Aorta (tissue), 5 donors: ENCODE data around the gene IPPK. TPM values are rescaled to one million over a fixed set of nuclear protein-coding genes. Genes with fewer than 3 reads are reported as not detected.
"Not testable (repeated sequence)": the region's sequence is repeated elsewhere in the genome, so short reads cannot be mapped to it uniquely, and the experiment has no call there.

Experiments
- ATAC-seq: fragments of 200-7000 bp; cut with Tn5 transposase; one replicate; pipeline ENCODE4 v1.9.1; 2022; ENCODE audit warnings: moderate library complexity; ENCODE audit not compliant: low FRiP score
- DNase-seq, 2 donors: peaks; one replicate each; pipeline ENCODE4 v3.0.0-alpha.2; 2020
- H3K27ac ChIP-seq, 2 donors: one replicate each; pipeline ENCODE4 v1.5.1; 2013; ENCODE audit warnings: low read length in 2 of 2, mild to moderate bottlenecking in 2 of 2, moderate library complexity in 2 of 2, control low read depth in 1 of 2, inconsistent platforms in 1 of 2, low read depth in 1 of 2
- H3K27me3 ChIP-seq, 2 donors: one replicate each; pipeline ENCODE4 v1.6.1; 2013; ENCODE audit warnings: control low read depth in 1 of 2, low read length in 1 of 2, mild to moderate bottlenecking in 1 of 2, moderate library complexity in 1 of 2; ENCODE audit not compliant: insufficient read depth in 2 of 2, control insufficient read depth in 1 of 2
- H3K36me3 ChIP-seq, 2 donors: one replicate each; pipeline ENCODE4 v1.6.1; 2013; ENCODE audit warnings: control low read depth in 1 of 2, low read length in 1 of 2, mild to moderate bottlenecking in 1 of 2; ENCODE audit not compliant: insufficient read depth in 2 of 2, control insufficient read depth in 1 of 2
- H3K4me1 ChIP-seq, 2 donors: one replicate each; pipeline ENCODE4 v1.6.1; 2013; ENCODE audit warnings: low read length in 2 of 2, control low read depth in 1 of 2, mild to moderate bottlenecking in 1 of 2, moderate library complexity in 1 of 2; ENCODE audit not compliant: insufficient read depth in 2 of 2, control insufficient read depth in 1 of 2
- H3K4me3 ChIP-seq, 2 donors: one replicate each; pipeline ENCODE4 v1.5.1; 2013; ENCODE audit warnings: low read length in 2 of 2, control low read depth in 1 of 2, mild to moderate bottlenecking in 1 of 2
- H3K9me3 ChIP-seq: one replicate; pipeline ENCODE4 v1.6.1; 2013; ENCODE audit warnings: mild to moderate bottlenecking, low read length; ENCODE audit not compliant: control insufficient read depth
- WGBS, 2 donors: extraction: QIAGEN DNeasy Blood & Tissue Kit; methylation state at CpG; one replicate each; pipeline ENCODE4 v1.1.7; 2013; 5-methylcytosine and 5-hydroxymethylcytosine counted together
- intact Hi-C, 2 donors: fragments of 100-400 bp; cut with DNase I; formaldehyde crosslinking; loops; one replicate each; pipeline versions ENCODE4 v1.14.2 to v1.15.0; 2022
- polyA plus RNA-seq, 2 donors: library from polyadenylated mRNA; stranded (reverse); fragments of 200-250 nt; gene quantifications; one replicate each; pipeline ENCODE4 v1.2.3, GENCODE V29; 2013
- total RNA-seq, 2 donors: library from RNA; stranded (reverse); fragmentation: NEBNext Ultra II Directional; extraction: Animal tissue kit (Norgen Biotek cat#: 25700); gene quantifications; one replicate each; pipeline ENCODE4 v1.2.1, GENCODE V29; 2021
- donor health status: healthy with polysubstance abuse.
- donor health status: Bipolar disorder and iron deficiency.
- donor health status: DM: no; HTN: no; CAD: no.
- donor health status: DM: no; HTN: no; CAD: no.
- donor health status: DM: yes; HTN: yes; CAD: no.

Gene IPPK
- total and polyA plus RNA-seq, 4 donors: 2.5 to 12.1 (median 6.8) TPM

GRCh38 chr9:92633614-92634278 is 36.2 kb downstream of the IPPK start:
- H3K36me3 ChIP-seq: peaks cover 0 to 7% of the 10 kb centered on the region in 2 donors
- H3K27me3 ChIP-seq: no peaks in the 10 kb centered on the region
- no peaks in the 10 kb centered on the region for H3K9me3 ChIP-seq
- no peaks in the 10 kb centered on the region for H3K4me1 ChIP-seq
- no peak overlapping the region for H3K4me3 ChIP-seq
- DNase-seq (peak; percentile 42 to 63), ATAC-seq (no peak)
- 81 to 84% methylated on average over 9 of the region's 9 CpGs for WGBS, 2 donors
- intact Hi-C loops: loop anchor here (2.0 to 10.0 kb wide), 6 partner anchors 129 to 489 kb away; partner anchors contain the start of genes CENPP (in 1 of the 2) and NOL8 (in 1 of the 2)
- H3K27ac ChIP-seq: peak overlapping the region in 1 of 2 donors; percentile 17

GRCh38 chr9:92632641-92633040 is 37.3 kb downstream of the IPPK start:
- Histone ChIP-seq H3K27ac (peak overlapping the region; percentile 34 to 47), H3K36me3 (peaks cover 0 to 5% of the 10 kb centered on the region in 2 donors), H3K4me1 (no peaks in the 10 kb centered on the region), H3K9me3 (no peaks in the 10 kb centered on the region), H3K4me3 (no peak overlapping the region), H3K27me3 (no peaks in the 10 kb centered on the region)
- ATAC-seq: no peak
- intact Hi-C loops: loop anchor here (5.0 to 10.0 kb wide), 3 partner anchors 128 to 290 kb away; no protein-coding TSS in a partner anchor
- 92 to 93% methylated on average over 5 of the region's 5 CpGs for WGBS, 2 donors
- DNase-seq: peak in 1 of 2 donors; percentile 51

GRCh38 chr9:92631452-92632343 is 38.2 kb downstream of the IPPK start:
- DNase-seq (peak in 1 of 2 donors; percentile 40), ATAC-seq (no peak)
- intact Hi-C loops: loop anchor here (5.0 to 10.0 kb wide), 3 partner anchors 127 to 289 kb away; no protein-coding TSS in a partner anchor
- H3K27ac ChIP-seq: peak overlapping the region; percentile 34 to 42
- H3K36me3 ChIP-seq: peaks cover 0 to 1% of the 10 kb centered on the region in 2 donors
- 61 to 69% methylated on average over 13 of the region's 13 CpGs for WGBS, 2 donors
- H3K27me3 ChIP-seq: no peaks in the 10 kb centered on the region
- H3K4me3 ChIP-seq: no peak overlapping the region
- H3K4me1 ChIP-seq: no peaks in the 10 kb centered on the region
- H3K9me3 ChIP-seq: no peaks in the 10 kb centered on the region

GRCh38 chr9:92627651-92628050 is 42.3 kb downstream of the IPPK start:
- H3K36me3 ChIP-seq: no peaks in the 10 kb centered on the region
- H3K4me1 ChIP-seq: no peaks in the 10 kb centered on the region
- intact Hi-C loops: no loop called here
- ATAC-seq: no peak
- no peaks in the 10 kb centered on the region for H3K27me3 ChIP-seq
- no peak overlapping the region for H3K27ac ChIP-seq
- 82 to 83% methylated on average over 5 of the region's 5 CpGs for WGBS, 2 donors
- H3K4me3 ChIP-seq: no peak overlapping the region
- DNase-seq: no peak
- no peaks in the 10 kb centered on the region for H3K9me3 ChIP-seq

- Histone ChIP-seq H3K9me3 (no peaks in the 10 kb centered on the region), H3K27ac (no peak overlapping the region), H3K36me3 (no peaks in the 10 kb centered on the region), H3K4me3 (no peak overlapping the region), H3K27me3 (no peaks in the 10 kb centered on the region), H3K4me1 (no peaks in the 10 kb centered on the region)
- no peak for DNase-seq
- intact Hi-C loops: no loop called here
- no peak for ATAC-seq
Observed at GRCh38 chr9:92626484-92626883, 43.4 kb downstream of the IPPK start.

GRCh38 chr9:92623936-92624335 is 46.0 kb downstream of the IPPK start:
- 95 to 97% methylated on average over 3 of the region's 3 CpGs for WGBS, 2 donors
- intact Hi-C loops, H3K4me1 ChIP-seq: not testable (repeated sequence)

GRCh38 chr9:92620845-92621244 is 49.1 kb downstream of the IPPK start:
- peak overlapping the region in 1 of 2 donors; percentile 7 for H3K27ac ChIP-seq
- intact Hi-C loops: no loop called here
- no peaks in the 10 kb centered on the region for H3K36me3 ChIP-seq
- ATAC-seq (no peak), DNase-seq (peak in 1 of 2 donors; percentile 19)
- no peaks in the 10 kb centered on the region for H3K9me3 ChIP-seq
- no peaks in the 10 kb centered on the region for H3K27me3 ChIP-seq
- no peak overlapping the region for H3K4me3 ChIP-seq
- no peaks in the 10 kb centered on the region for H3K4me1 ChIP-seq
- 70 to 78% methylated on average over 5 of the region's 5 CpGs for WGBS, 2 donors

More at GRCh38 chr9:92623936-92624335, 46.0 kb downstream of the IPPK start:
- not testable (repeated sequence) for H3K27me3 ChIP-seq, H3K27ac ChIP-seq, H3K4me3 ChIP-seq, ATAC-seq, DNase-seq, H3K9me3 ChIP-seq, H3K36me3 ChIP-seq

GRCh38 chr9:92619601-92620300 is 50.2 kb downstream of the IPPK start:
- intact Hi-C loops: loop anchor here in 1 of 2 donors (5.0 kb wide), 1 partner anchor 157 kb away; no protein-coding TSS in a partner anchor
- Histone ChIP-seq H3K27ac (peak overlapping the region in 1 of 2 donors; percentile 27), H3K9me3 (no peaks in the 10 kb centered on the region), H3K4me1 (no peaks in the 10 kb centered on the region), H3K27me3 (no peaks in the 10 kb centered on the region), H3K36me3 (no peaks in the 10 kb centered on the region), H3K4me3 (no peak overlapping the region)
- ATAC-seq (no peak), DNase-seq (no peak)
- 76 to 84% methylated on average over 24 of the region's 24 CpGs for WGBS, 2 donors
